ENCODE measurements around the gene ZFAND2A.

The ZFAND2A gene

GRCh38 chr7:1106793-1107421 lies 53.1 kb downstream of the ZFAND2A start:
- no peak for DNase-seq (ENCODE audit: low read depth)

- DNase-seq (ENCODE audit: low read depth) = no peak
Observed at GRCh38 chr7:1106063-1106792, 53.8 kb downstream of the ZFAND2A start.

DNA sequence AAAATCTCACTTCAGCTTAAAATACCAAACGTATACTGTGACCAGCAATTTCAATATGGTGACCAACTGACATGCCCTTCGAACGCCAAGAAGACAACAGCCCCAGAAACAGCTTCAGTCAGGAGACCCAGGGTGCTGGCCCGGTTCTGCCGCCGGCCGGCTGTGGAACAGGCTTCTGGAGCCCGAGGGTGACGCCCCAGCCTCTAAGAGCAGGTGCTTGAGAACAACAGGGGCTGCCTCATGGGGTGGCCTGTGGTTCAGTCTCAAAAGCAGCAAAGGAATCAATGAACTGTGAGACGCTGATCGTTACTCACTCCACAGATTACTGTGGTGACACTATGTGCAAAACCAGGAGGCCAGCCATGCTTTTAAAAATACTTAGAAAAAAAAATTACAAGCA lies 54.8 kb downstream of the ZFAND2A start:
- DNase-seq (ENCODE audit: low read depth) = no peak

- DNase-seq (ENCODE audit: low read depth) = no peak
Observed at GRCh38 chr7:1104516-1105179, 55.3 kb downstream of the ZFAND2A start.

DNA sequence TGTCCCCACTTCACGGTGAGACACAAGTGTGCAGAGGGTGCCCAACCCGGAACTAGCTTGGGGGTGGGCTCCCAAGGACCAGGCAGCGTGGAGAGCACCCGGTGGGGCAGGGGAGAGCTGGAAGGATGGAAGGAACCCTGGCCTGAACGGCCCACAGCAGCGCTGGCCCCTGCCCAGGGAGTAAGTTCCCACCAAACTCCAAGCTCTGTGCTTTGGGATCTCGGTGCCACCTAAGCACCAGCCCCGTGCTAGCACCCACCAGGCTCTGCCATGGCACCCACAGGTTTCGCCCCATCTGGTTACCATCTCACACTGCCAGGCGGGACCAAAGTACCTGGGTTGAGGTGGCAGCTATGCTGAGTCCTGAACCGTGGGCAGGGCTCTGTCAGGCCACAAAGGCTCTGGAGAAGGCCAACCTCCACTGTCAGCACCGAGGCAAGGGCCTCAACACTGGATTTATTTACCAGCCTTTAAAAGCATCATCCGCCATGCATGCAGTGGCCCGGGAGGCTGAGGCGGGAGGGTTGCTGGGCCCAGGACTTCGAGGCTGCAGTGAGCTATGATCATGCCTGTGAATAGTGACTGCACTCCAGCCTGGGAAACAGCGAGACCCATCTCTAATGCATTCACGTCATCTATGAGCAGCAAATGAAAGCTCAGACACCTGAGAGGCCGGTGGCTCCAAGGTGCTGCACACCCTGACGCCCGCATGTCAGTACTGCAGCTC lies 56.0 kb downstream of the ZFAND2A start:
- DNase-seq (ENCODE audit: low read depth) = no peak

- DNase-seq (ENCODE audit: low read depth) = no peak
Observed at GRCh38 chr7:1103009-1103788, 56.8 kb downstream of the ZFAND2A start.
